ENCODE data around the gene CEBPZ.

DNA sequence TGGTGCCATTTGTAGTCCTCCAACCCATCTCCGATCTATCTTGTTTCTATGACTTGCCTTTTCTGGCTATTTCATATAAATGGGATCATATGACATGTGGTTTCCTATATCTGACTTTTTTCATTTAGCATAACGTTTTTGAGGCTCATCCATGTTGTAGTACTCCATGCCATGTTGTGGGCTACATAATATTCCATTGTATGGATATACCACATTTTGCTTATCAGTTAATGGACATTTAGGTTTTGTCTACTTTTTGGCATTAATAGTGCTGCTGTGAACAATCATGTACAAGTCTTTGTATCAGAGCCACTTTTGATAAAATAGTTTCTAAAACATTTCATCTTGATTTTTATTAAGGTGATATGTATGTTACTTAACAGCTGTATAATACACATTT is 27.7 kb downstream of the CEBPZ start:
- TF ChIP-seq, protein P1, sequence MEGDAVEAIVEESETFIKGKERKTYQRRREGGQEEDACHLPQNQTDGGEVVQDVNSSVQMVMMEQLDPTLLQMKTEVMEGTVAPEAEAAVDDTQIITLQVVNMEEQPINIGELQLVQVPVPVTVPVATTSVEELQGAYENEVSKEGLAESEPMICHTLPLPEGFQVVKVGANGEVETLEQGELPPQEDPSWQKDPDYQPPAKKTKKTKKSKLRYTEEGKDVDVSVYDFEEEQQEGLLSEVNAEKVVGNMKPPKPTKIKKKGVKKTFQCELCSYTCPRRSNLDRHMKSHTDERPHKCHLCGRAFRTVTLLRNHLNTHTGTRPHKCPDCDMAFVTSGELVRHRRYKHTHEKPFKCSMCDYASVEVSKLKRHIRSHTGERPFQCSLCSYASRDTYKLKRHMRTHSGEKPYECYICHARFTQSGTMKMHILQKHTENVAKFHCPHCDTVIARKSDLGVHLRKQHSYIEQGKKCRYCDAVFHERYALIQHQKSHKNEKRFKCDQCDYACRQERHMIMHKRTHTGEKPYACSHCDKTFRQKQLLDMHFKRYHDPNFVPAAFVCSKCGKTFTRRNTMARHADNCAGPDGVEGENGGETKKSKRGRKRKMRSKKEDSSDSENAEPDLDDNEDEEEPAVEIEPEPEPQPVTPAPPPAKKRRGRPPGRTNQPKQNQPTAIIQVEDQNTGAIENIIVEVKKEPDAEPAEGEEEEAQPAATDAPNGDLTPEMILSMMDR (conservative IDR thresholded peaks at IDR 0.05; ENCODE audit: low read length), result no peak
- no peak for TF ChIP-seq EZH2phosphoT487 (IDR thresholded peaks at IDR 0.05; ENCODE audit: borderline replicate concordance, low read depth, low read length)
